Purkinje cell (primary cell): Measurements from ENCODE around the gene OSR1. TPM values are rescaled to one million over a fixed set of nuclear protein-coding genes. Genes with fewer than 3 reads are reported as not detected.

Experiments used
- polyA plus RNA-seq: library from polyadenylated mRNA; unstranded; fragments of >200 nt; fragmentation: Nextera tagmentation; gene quantifications from 2 replicates; pipeline ENCODE4 v1.2.1, GENCODE V29; 2014

Gene OSR1
- not detected in 2 replicates for polyA plus RNA-seq

DNA sequence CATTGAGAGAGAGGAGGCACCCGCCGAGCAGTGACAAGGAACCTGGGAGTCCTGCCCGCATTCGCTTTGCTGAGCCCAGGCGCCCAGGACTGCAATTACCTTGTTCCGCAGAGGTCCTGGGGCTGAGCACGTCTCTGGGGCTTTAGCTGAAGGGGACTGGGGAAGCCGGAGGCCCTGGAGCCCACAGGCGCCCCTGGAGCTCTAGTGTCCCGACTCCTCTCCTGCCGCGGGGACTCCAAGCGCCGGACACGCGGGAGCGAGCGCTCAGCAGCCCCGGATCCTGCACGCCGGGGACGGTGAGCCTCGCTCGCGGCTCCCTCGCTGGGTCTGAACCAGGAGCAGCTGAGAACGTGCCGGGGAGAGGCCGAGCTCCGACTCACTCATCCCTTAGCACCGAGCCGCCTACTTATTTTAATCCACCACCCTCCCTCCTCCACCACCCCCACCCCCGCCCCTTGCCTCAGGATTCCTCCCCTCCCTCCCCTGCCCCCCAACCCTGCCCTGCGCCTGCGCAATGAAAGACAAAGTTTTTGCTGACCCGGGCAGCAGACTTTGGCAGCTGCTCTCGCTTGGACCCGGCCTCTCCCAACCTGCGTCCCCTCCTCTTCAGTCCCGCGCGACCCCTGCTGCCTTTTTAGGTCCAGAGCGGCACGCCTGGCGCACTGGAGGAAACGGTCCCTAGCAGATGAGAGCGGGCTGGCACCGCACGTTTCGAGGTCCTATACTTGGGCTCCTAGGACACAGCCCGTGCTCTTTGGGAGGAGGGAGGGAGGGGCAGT, at the start of gene OSR1:
TSS of gene OSR1 (minus strand) at position 382 of the 779 bp plus-strand sequence. CDS start 4,818 bp downstream, outside the sequence.

